Measurements from ENCODE around the gene SPRYD3.
"Not testable (repeated sequence)": the region's sequence is repeated elsewhere in the genome, so short reads cannot be mapped to it uniquely, and the experiment has no call there.

SPRYD3 gene

GRCh38 chr12:53101931-53102781 is 23.0 kb upstream of the SPRYD3 start:
- no peak for DNase-seq

DNA sequence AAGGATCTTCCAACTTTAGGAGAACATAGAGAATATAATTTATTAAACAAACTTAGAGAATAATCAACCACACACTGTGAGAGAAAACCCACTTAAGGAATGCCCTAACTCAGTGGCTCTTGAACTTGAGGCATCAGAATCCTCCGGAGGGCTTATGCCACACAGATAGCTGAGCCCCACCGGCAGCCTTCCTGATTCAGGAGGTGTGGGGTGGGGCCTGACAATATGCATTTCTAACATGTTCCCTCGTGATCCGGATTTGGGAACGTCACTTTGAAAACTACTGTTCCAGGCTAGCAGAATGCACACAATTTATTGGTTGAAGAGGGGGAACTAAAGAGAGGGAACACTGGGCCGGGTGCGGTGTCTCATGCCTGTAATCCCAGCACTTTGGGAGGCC is 22.1 kb upstream of the SPRYD3 start:
- DNase-seq, result no peak

GRCh38 chr12:53100466-53101151 is 21.4 kb upstream of the SPRYD3 start:
- DNase-seq, result no peak

DNA sequence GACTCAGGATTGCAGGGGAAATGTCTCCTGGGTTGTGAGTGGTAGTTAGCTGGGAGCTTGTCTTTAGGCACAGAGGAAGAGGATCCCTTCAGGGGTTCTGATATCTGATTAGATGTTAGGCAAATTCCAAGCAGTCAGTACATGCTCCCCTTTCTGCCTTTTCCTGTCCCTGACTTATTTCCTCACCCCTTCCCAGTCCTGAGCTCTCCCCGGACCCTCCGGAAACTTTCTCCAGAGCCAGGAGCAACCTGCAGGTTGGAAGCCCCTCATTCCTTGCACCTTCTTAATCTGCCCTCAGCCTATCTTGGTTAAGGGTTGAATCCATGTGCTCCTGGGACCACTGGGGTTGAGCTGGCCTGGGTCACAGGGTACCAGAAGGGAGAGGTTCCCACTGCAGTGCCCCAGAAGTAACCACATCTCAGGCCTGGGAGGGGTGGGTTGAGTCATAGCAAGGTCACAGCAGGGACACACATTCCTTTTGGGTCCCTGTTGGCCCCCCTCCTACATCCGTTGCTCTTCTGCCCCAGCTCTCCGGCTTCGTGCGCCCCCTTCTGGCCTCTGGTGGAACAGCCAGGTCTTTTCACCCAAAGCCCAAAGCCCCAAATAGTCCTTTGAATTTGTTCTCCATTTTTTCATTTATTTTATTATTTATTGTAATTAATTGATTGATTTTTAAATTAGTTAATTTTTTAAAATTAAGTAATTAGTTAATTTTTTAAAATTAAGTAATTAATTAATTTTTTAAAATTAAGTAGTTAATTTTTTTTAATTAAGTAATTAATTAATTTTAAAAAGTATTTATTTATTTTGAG is 20.1 kb upstream of the SPRYD3 start:
- DNase-seq, result peak; percentile 94

DNA sequence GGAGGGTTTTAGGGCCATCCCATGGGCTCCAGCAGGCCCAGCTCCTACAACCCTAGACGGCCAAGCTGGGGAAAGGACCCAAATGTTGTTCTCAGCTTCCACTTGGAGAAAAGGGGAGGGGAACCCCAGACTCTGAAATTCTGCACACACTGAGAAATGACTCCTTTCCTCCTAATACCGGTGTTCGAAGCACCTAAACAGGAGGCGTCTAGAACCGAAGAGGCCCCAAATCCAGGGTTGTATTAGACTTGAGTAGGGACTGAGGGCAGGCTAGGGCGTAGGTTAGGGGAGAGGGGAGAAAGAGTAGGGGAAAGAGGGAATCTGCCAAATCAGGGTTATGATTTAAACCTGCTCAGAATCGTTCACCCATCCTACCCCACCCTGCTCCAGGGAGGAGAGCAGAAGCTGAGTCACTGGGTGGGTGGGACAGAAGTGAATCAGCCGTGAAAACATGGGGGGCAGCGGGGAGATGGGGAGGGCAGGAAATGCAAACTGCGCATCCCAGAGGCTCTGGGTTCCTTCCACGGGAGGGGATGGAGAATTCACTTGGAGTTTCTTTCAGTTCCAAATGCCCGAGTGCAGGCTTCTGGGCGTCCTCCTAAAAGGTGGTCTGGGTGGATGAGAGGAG is 19.3 kb upstream of the SPRYD3 start:
- peak; percentile 65 for DNase-seq

DNA sequence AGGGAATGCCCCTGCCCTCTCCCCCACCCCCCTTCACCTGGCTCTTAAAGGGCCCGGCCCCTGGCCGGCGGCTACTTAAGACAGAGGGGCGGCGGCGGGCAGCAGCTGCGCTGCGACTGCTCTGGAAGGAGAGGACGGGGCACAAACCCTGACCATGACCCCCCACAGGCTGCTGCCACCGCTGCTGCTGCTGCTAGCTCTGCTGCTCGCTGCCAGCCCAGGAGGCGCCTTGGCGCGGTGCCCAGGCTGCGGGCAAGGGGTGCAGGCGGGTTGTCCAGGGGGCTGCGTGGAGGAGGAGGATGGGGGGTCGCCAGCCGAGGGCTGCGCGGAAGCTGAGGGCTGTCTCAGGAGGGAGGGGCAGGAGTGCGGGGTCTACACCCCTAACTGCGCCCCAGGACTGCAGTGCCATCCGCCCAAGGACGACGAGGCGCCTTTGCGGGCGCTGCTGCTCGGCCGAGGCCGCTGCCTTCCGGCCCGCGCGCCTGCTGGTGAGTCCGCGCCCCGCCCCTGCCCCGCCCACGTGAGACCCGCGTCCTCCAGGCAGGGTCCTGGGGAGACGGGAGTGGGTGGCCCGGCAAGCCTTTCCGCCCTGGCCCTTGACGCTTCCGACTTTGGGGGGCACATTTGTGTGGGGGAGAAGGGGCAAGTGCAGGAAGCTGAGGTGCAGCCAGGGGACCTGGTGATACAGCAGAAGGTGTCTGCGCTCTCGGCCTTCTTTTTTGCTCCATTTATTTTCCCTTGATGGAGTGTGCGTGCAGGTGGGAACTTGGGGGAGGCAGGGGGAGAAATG is 18.6 kb upstream of the SPRYD3 start, which contains the start of gene IGFBP6:
Gene IGFBP6 (plus strand): TSS at position 104 of the 790 bp plus-strand sequence. CDS start 51 bp downstream, at position 155.
- peak; percentile 84 for DNase-seq

DNA sequence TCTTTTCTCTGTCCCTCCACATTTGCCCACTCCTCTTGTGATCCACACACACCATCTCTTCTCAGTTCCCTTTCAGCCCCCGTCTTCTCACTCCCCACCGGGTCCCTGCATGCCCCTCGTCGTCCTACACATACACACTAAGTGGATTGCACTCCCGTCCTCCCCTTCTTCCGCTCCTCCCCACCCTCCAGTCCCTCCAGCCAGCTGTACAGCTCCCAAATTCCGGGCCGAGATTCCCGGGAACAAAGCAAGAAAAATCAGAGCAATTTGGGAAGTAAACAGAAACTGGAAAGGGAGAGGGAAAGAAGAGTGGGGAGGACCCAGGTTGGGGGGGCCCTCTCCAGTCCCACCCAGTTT is 18.0 kb upstream of the SPRYD3 start:
- DNase-seq, result no peak

GRCh38 chr12:53096759-53097158 is 17.6 kb upstream of the SPRYD3 start:
- DNase-seq, result peak; percentile 49

DNA sequence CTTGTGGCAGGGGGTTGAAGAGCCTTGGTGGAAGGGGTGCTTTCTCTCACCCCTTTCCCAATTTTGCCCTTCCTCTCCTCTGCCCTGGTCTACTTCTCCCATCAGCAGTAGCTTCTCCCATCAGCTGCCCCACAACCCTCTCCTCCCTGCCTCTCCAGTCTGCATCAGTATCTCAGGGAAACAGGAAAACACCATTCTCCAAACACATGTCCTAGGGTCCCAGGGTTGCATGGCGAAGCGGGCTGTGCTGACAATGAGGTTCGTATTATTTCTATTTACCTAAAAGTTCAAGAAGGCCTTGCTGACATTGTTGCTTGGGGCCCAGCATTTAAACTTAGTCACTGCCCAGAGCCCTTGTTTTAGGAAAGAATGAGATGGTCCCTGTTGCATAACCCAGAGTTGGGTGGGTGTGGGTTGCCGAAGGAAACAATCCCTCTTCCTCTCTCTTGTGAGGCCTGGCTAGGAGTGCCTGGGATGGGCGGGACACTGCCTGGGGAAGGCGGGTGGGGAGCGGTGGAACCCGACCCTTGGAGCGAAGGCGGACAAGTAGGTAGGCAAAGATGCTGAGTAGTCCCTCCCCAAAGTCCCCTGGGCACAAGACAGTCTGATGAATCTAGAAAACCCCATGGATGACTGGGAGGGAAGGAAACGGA is 17.0 kb upstream of the SPRYD3 start:
- peak; percentile 89 for DNase-seq

- not testable (repeated sequence) for DNase-seq
These were observed 16.4 kb upstream of the SPRYD3 start for GRCh38 chr12:53095596-53095895.

DNA sequence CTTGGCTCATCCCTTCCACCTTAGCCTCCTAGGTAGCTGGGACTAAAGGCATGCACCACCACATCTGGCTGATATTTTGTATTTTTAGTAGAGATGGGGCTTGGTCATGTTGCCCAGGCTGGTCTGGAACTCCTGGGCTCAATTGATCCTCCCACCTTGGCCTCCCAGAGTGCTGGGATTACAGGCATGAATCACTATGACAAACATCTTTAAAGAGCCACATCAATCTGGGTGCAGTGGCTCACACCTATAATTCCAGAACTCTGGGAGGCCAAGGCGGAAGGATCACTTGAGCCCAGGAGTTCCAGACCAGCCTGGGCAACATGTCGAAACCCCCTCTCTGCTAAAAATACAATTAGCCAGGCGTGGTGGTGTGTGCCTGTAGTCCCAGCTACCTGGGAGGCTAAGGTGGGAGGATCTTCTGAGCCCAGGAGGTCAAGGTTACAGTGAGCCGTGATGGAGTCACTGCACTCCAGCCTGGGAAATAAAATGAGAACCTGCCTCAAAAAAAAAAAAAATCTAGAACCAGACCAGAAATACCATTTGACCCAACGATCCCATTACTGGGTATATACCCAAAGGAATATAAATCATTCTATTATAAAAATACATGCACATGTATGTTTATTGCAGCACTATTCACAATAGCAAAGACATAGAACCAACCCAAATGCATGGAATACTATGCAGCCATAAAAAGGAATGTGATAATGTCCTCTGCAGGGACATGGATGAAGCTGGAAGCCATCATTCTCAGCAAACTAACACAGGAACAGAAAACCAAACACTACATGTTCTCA is 15.8 kb upstream of the SPRYD3 start:
- not testable (repeated sequence) for DNase-seq

- DNase-seq, result no peak
These were observed 15.2 kb upstream of the SPRYD3 start for GRCh38 chr12:53094394-53094787.

DNA sequence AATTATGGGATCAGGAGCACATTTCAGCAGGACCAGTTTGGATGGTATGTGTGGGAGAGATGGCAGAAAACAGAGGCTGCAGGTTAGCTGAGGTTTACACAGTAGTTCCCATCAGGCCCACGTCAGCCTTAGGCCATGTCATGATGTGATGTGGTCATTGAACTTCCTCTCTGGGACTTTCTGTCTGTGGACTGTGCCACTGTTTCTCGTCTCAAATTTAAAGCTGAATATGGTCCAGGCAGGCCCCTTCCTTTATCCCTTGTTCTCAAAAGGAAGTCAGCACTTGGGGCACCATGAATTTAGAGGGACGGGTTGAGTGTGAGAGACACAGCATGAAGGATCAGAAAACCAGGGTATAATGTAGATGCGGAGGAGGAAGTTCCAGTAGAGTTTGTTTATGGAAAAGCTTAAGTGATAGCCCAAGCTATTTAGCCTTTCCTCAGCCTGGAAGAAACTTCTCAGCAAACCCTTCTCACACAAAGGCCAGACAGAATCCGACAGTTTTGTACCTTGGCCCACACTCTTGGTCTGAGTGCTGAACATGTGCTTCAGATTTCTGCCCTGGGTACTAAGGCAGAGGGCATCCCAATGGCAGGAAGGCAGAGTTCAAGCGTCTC is 14.7 kb upstream of the SPRYD3 start:
- DNase-seq, result no peak

GRCh38 chr12:53091756-53092155 is 12.6 kb upstream of the SPRYD3 start:
- no peak for DNase-seq

DNA sequence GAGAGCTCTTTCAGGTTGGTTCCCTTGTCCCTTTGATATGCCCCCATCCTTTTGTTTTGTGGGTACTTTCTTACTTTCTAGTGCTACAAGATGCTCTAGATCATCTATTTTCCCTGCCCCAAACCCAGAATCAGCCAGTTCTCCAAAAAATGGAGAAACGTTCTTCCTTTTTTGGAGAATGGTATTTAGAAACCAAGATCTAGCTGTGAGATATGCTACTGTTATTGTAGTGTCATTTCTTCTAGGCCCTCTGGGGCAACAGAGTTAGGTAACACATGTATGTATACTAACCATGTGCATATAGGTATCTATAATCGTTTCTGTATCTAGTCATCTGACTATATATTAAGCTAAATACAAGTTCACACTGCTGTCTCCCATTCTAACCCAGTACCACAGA is 11.4 kb upstream of the SPRYD3 start:
- no peak for DNase-seq

- DNase-seq, result no peak
These were observed 10.9 kb upstream of the SPRYD3 start for GRCh38 chr12:53090105-53090504.

- no peak for DNase-seq
These were observed 7.2 kb upstream of the SPRYD3 start for GRCh38 chr12:53086361-53086760.

DNA sequence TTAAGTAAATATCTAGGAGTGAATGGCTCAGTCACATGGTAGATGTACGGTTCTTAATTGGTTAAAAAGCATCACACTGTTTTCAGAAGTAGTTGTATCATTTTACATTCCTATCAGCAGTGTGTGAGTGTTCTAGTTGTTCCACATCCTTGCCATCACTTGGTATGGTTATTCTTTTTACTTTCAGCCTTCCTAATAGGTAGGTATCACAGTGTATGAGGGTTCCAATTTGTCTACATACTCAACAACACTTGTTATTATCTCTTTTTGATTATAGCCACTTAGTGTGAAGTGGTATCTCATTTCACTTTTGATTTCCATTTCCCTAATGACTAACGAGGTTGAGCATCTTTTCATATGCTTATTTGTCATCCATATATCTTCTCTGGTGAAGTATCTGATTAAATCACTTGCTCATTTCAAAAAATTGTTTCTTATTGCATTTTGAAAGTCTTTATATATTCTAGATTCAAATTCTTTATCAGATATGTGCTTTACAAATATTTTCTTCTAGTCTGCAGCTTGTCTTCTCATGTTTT is 3.5 kb upstream of the SPRYD3 start:
- DNase-seq, result no peak

- DNase-seq, result no peak
These were observed 565 bp downstream of the SPRYD3 start for GRCh38 chr12:53078425-53079225.

Data from right hindlimb (tissue), 1 donor.